Right lobe of liver (tissue), 4 donors: ENCODE results near the gene TMEM41A.

Source experiments
- POLR2A ChIP-seq: fragments of 450-650 bp; IDR thresholded peaks from one replicate; pipeline ENCODE4 v1.6.1; 2017; ENCODE audit warnings: antibody characterized with exemption, mild to moderate bottlenecking
- TF ChIP-seq, protein P1 (sequence below), 4 donors: fragments of 200-600 bp in 3 of 4; fragments of 450-650 bp in 1 of 4; IDR thresholded peaks; one replicate each; pipeline versions ENCODE4 v1.5.1 to v1.8.0; 2016 to 2022; ENCODE audit warnings: antibody characterized with exemption in 4 of 4, mild to moderate bottlenecking in 2 of 4
- donor health status: DM: no; HTN: no; CAD: no.
- donor health status: DM: no; HTN: no; CAD: no.
- donor health status: DM: no; HTN: yes; CAD: no.

DNA sequence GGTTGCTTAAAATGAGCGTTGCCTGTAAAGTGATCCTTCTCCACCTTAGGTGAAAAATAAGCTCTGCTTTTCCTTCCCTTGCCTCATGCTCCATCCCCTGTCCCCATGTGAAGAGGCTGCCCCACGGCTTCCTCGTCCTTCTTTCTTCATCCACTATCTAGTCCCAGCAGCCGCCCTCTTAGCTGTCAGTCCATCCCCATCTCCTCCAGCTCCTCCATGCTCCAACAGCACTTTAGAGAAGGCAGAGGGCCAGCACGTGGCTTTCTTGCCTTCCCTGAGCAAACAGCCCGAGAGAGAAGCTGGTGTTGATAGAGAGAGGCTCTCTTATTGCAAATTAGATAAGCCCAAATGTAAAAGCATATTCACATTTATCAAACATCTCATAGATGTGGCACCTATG is 9.0 kb upstream of the TMEM41A start:
- no peak for TF ChIP-seq POLR2A
- TF ChIP-seq, protein P1, sequence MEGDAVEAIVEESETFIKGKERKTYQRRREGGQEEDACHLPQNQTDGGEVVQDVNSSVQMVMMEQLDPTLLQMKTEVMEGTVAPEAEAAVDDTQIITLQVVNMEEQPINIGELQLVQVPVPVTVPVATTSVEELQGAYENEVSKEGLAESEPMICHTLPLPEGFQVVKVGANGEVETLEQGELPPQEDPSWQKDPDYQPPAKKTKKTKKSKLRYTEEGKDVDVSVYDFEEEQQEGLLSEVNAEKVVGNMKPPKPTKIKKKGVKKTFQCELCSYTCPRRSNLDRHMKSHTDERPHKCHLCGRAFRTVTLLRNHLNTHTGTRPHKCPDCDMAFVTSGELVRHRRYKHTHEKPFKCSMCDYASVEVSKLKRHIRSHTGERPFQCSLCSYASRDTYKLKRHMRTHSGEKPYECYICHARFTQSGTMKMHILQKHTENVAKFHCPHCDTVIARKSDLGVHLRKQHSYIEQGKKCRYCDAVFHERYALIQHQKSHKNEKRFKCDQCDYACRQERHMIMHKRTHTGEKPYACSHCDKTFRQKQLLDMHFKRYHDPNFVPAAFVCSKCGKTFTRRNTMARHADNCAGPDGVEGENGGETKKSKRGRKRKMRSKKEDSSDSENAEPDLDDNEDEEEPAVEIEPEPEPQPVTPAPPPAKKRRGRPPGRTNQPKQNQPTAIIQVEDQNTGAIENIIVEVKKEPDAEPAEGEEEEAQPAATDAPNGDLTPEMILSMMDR (IDR thresholded peaks at IDR 0.05), result no peak
